Fibroblast of villous mesenchyme (primary cell): Measurements from ENCODE around the gene TRIM6. TPM values are rescaled to one million over a fixed set of nuclear protein-coding genes. Genes with fewer than 3 reads are reported as not detected.

ENCODE experiments used
- DNase-seq: peaks from one replicate; pipeline ENCODE4 v3.0.0-alpha.2; 2010; ENCODE audit warnings: low read depth
- H3K4me3 ChIP-seq: 2 replicates; pipeline ENCODE4 v1.5.1; 2011; ENCODE audit warnings: low read depth, mild to moderate bottlenecking, low read length
- CTCF ChIP-seq: IDR thresholded peaks from 2 replicates; pipeline ENCODE4 v1.5.1; 2012; ENCODE audit warnings: low read depth, mild to moderate bottlenecking, low read length; ENCODE audit not compliant: insufficient read depth
- total RNA-seq: library from RNA; depleted of rRNA; stranded (reverse); fragments of >200 nt; gene quantifications from 2 replicates; pipeline ENCODE4 v1.2.3, GENCODE V29; 2012

Gene TRIM6
- total RNA-seq, 1 donor = 6.5 TPM

GRCh38 chr11:5605849-5606248 lies 9.4 kb downstream of the TRIM6 start:
- TF ChIP-seq CTCF = no peak
- peak; percentile 56 for DNase-seq
- H3K4me3 ChIP-seq = no peak overlapping the region

- no peak overlapping the region for H3K4me3 ChIP-seq
- no peak for DNase-seq
- no peak for TF ChIP-seq CTCF
These were observed 12.4 kb downstream of the TRIM6 start for GRCh38 chr11:5608808-5609207.

GRCh38 chr11:5610446-5610845 lies 14.0 kb downstream of the TRIM6 start:
- TF ChIP-seq CTCF = no peak
- DNase-seq = no peak
- no peak overlapping the region for H3K4me3 ChIP-seq

GRCh38 chr11:5611627-5612026 lies 15.2 kb downstream of the TRIM6 start:
- H3K4me3 ChIP-seq = no peak overlapping the region
- DNase-seq = no peak
- TF ChIP-seq CTCF = no peak

- TF ChIP-seq CTCF = no peak
- DNase-seq = peak; percentile 21
These were observed 22.4 kb downstream of the TRIM6 start for GRCh38 chr11:5618807-5619206.

GRCh38 chr11:5620651-5621521 lies 24.4 kb downstream of the TRIM6 start:
- TF ChIP-seq CTCF = no peak
- H3K4me3 ChIP-seq = peak overlapping the region; percentile 33
- DNase-seq = peak; percentile 94

More at GRCh38 chr11:5618807-5619206, 22.4 kb downstream of the TRIM6 start:
- H3K4me3 ChIP-seq = no peak overlapping the region
